Sigmoid colon (tissue), 7 donors: ENCODE data around the gene TMEM213. TPM values are rescaled to one million over a fixed set of nuclear protein-coding genes. Genes with fewer than 3 reads are reported as not detected.

Experiments used
- DNase-seq: peaks from one replicate; pipeline ENCODE4 v3.0.0-alpha.2; 2019
- H3K27ac ChIP-seq, 4 donors: fragments of 200-600 bp; sonication (generic); one replicate each; pipeline ENCODE4 v1.5.1; 2016 to 2019; ENCODE audit warnings: mild to moderate bottlenecking in 1 of 4
- H3K27me3 ChIP-seq, 3 donors: fragments of 200-600 bp; sonication (generic); one replicate each; pipeline ENCODE4 v1.5.1; 2019; ENCODE audit warnings: mild to moderate bottlenecking in 1 of 3
- H3K36me3 ChIP-seq, 4 donors: fragments of 200-600 bp; sonication (generic); one replicate each; pipeline ENCODE4 v1.5.1; 2016 to 2019
- H3K4me1 ChIP-seq, 4 donors: fragments of 200-600 bp; sonication (generic); one replicate each; pipeline ENCODE4 v1.5.1; 2017 to 2019
- H3K4me3 ChIP-seq, 4 donors: fragments of 200-600 bp; sonication (generic); one replicate each; pipeline ENCODE4 v1.5.1; 2017 to 2019; ENCODE audit warnings: mild to moderate bottlenecking in 2 of 4, moderate library complexity in 1 of 4
- H3K9me3 ChIP-seq, 4 donors: fragments of 200-600 bp in 3 of 4; sonication (generic) in 3 of 4; one replicate each; pipeline versions ENCODE4 v1.5.1 to v1.6.1; 2013 to 2019
- CTCF ChIP-seq, 4 experiments: fragments of 450-650 bp in 3 of 4; fragments of 200-600 bp in 1 of 4; IDR thresholded peaks; one replicate each; pipeline ENCODE4 v1.5.1; 2016 to 2019; ENCODE audit warnings: antibody characterized with exemption in 4 of 4, mild to moderate bottlenecking in 3 of 4, moderate library complexity in 2 of 4
- EP300 ChIP-seq, 4 donors: sonication (generic); formaldehyde crosslinking; IDR thresholded peaks; one replicate each; pipeline ENCODE4 v1.6.1; 2017; ENCODE audit warnings: antibody characterized with exemption in 4 of 4
- POLR2A ChIP-seq, 2 donors: fragments of 450-650 bp; IDR thresholded peaks; one replicate each; pipeline ENCODE4 v1.6.1; 2016; ENCODE audit warnings: antibody characterized with exemption in 2 of 2, mild to moderate bottlenecking in 2 of 2, moderate library complexity in 2 of 2
- POLR2AphosphoS5 ChIP-seq, 4 donors: sonication (generic); formaldehyde crosslinking; IDR thresholded peaks; one replicate each; pipeline ENCODE4 v1.6.1; 2017; ENCODE audit warnings: antibody characterized with exemption in 4 of 4
- WGBS, 2 donors: extraction: QIAGEN DNeasy Blood & Tissue Kit; methylation state at CpG; one replicate each; pipeline ENCODE4 v1.1.7; 2013; 5-methylcytosine and 5-hydroxymethylcytosine counted together
- intact Hi-C: fragments of 100-400 bp; cut with DNase I; formaldehyde crosslinking; loops from one replicate; pipeline ENCODE4 v1.15.1; 2023
- polyA plus RNA-seq, 3 donors: library from polyadenylated mRNA; stranded (reverse); fragments of 200-250 nt; gene quantifications; one replicate each; pipeline ENCODE4 v1.2.3, GENCODE V29; 2013
- total RNA-seq, 4 donors: library from RNA; depleted of rRNA; stranded (reverse); fragments of >200 nt; gene quantifications; one replicate each; pipeline ENCODE4 v1.1.0, GENCODE V29; 2016
- donor health status: healthy with polysubstance abuse.
- donor health status: Bipolar disorder and iron deficiency.
- donor health status: healthy.

TMEM213 gene
- total and polyA plus RNA-seq, 7 donors = 0.01 TPM; not detected in 6

- no peaks in the 10 kb centered on the region for H3K36me3 ChIP-seq
- DNase-seq = no peak
- 92 to 93% methylated on average over 4 of the region's 4 CpGs for WGBS, 2 donors
- TF ChIP-seq POLR2AphosphoS5 (IDR thresholded peaks at IDR 0.05) = no peak
- TF ChIP-seq CTCF (IDR thresholded peaks at IDR 0.05) = no peak
- no peak for TF ChIP-seq EP300 (IDR thresholded peaks at IDR 0.05)
- no peak for TF ChIP-seq POLR2A (IDR thresholded peaks at IDR 0.05)
- no peaks in the 10 kb centered on the region for H3K4me1 ChIP-seq
- H3K27me3 ChIP-seq = no peaks in the 10 kb centered on the region
- intact Hi-C loops = no loop called here
- no peak overlapping the region for H3K27ac ChIP-seq
- no peak overlapping the region for H3K4me3 ChIP-seq
- no peaks in the 10 kb centered on the region for H3K9me3 ChIP-seq
These were observed 78.5 kb downstream of the TMEM213 start for GRCh38 chr7:138876326-138876725.

GRCh38 chr7:138878051-138878450 is 80.3 kb downstream of the TMEM213 start:
- intact Hi-C loops = no loop called here
- TF ChIP-seq EP300 (IDR thresholded peaks at IDR 0.05) (no peak), POLR2AphosphoS5 (IDR thresholded peaks at IDR 0.05) (no peak), CTCF (IDR thresholded peaks at IDR 0.05) (no peak), POLR2A (IDR thresholded peaks at IDR 0.05) (no peak)
- Histone ChIP-seq H3K9me3 (no peaks in the 10 kb centered on the region), H3K27ac (no peak overlapping the region), H3K36me3 (no peaks in the 10 kb centered on the region), H3K4me1 (no peaks in the 10 kb centered on the region), H3K27me3 (no peaks in the 10 kb centered on the region), H3K4me3 (no peak overlapping the region)
- no peak for DNase-seq
- 95 to 96% methylated on average over 7 of the region's 7 CpGs for WGBS, 2 donors

GRCh38 chr7:138878856-138879255 is 81.1 kb downstream of the TMEM213 start:
- no peaks in the 10 kb centered on the region for H3K4me1 ChIP-seq
- no peaks in the 10 kb centered on the region for H3K36me3 ChIP-seq
- H3K9me3 ChIP-seq = no peaks in the 10 kb centered on the region
- no peak overlapping the region for H3K4me3 ChIP-seq
- intact Hi-C loops = no loop called here
- H3K27me3 ChIP-seq = no peaks in the 10 kb centered on the region
- DNase-seq = no peak
- TF ChIP-seq EP300 (IDR thresholded peaks at IDR 0.05) (no peak), POLR2AphosphoS5 (IDR thresholded peaks at IDR 0.05) (no peak), POLR2A (IDR thresholded peaks at IDR 0.05) (no peak), CTCF (IDR thresholded peaks at IDR 0.05) (no peak)
- no peak overlapping the region for H3K27ac ChIP-seq

GRCh38 chr7:138879356-138879755 is 81.6 kb downstream of the TMEM213 start:
- 92 to 93% methylated on average over 10 of the region's 10 CpGs for WGBS, 2 donors
- no peak for DNase-seq
- intact Hi-C loops = no loop called here

More at GRCh38 chr7:138879356-138879755, 81.6 kb downstream of the TMEM213 start:
- Histone ChIP-seq H3K9me3 (no peaks in the 10 kb centered on the region), H3K36me3 (no peaks in the 10 kb centered on the region), H3K4me3 (no peak overlapping the region), H3K27me3 (no peaks in the 10 kb centered on the region), H3K27ac (no peak overlapping the region), H3K4me1 (no peaks in the 10 kb centered on the region)
- TF ChIP-seq POLR2AphosphoS5 (IDR thresholded peaks at IDR 0.05) (no peak), EP300 (IDR thresholded peaks at IDR 0.05) (no peak), CTCF (IDR thresholded peaks at IDR 0.05) (no peak), POLR2A (IDR thresholded peaks at IDR 0.05) (no peak)
